GM18907 (cell line): ENCODE results near the gene PERCC1.
A peak's percentile ranks its signal among the peaks of the same experiment; 100 is the strongest.

ENCODE experiments used
- ATAC-seq: cut with Tn5 transposase; IDR thresholded peaks from one replicate; pipeline ENCODE4 v1.9.1; 2021; ENCODE audit warnings: mild to moderate bottlenecking, moderate library complexity; ENCODE audit not compliant: unreplicated experiment

The PERCC1 gene

DNA sequence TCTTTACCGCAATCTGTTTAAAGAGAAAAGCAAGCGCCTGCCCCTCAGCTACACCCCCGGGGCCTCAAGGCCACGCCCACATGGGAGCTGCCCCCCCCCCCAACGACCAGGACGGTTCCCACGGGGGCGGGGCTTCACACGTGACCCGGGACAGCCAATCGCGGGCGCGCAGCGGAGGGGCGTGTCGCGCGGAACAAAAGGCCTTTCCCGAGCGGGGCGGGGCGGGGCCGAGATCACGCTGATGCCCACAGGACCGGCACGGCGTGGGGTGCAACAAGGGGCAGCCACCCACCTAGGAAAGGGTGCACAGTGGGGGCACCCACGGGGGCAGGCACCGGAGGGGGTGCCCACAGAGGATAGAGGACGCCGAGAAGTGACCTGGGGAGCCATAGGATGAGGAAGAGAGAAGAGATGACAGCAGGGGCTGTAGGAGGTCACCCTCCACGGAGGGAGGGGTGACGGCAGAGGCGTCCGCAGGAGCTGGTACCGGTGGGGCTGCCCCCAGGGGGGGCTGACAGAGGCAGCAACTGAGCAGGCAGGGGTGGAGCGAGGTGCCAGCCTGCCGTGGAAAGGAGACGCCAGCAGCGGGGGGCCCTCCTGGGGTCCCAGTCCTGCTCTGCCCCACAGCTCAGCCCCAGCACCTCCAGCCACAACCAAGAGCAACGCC lies 22.6 kb upstream of the PERCC1 start:
- peak; percentile 70 for ATAC-seq

GRCh38 chr16:1412847-1413246 lies 18.0 kb upstream of the PERCC1 start:
- no peak for ATAC-seq

GRCh38 chr16:1413684-1414531 lies 17.0 kb upstream of the PERCC1 start:
- ATAC-seq = peak; percentile 49

- peak; percentile 38 for ATAC-seq
Observed at GRCh38 chr16:1414532-1415260, 16.2 kb upstream of the PERCC1 start, which contains the start of gene UNKL. TSS of gene UNKL (minus strand) at chr16:1414704. CDS start at chr16:1414691, 13 bp downstream.

GRCh38 chr16:1416521-1416941 lies 14.3 kb upstream of the PERCC1 start:
- no peak for ATAC-seq

DNA sequence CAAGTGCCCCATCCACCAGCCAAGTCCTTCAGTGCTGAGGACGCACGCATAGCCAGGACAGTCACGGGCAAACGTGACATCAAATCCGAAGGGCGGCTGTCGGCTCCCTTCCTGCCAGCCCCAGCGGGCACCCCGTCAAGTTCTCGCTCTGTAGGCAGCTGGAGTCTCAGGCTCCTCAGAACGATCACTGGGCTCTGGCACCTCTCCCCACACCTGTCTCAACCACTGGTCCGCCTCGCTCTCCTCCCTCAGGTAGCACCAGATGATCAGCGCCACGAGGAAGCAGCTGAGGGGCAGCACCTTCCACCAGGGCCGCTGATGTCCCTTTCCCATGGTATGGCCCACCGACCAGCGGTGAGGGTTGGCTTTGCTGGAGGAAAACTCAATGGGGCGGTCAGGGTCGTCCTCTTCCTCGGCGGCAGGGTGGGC lies 10.8 kb upstream of the PERCC1 start:
- peak; percentile 23 for ATAC-seq

GRCh38 chr16:1422076-1422475 lies 8.8 kb upstream of the PERCC1 start:
- no peak for ATAC-seq

GRCh38 chr16:1424028-1424427 lies 6.8 kb upstream of the PERCC1 start:
- no peak for ATAC-seq

- ATAC-seq = no peak
Observed at GRCh38 chr16:1425616-1426370, 5.1 kb upstream of the PERCC1 start.

DNA sequence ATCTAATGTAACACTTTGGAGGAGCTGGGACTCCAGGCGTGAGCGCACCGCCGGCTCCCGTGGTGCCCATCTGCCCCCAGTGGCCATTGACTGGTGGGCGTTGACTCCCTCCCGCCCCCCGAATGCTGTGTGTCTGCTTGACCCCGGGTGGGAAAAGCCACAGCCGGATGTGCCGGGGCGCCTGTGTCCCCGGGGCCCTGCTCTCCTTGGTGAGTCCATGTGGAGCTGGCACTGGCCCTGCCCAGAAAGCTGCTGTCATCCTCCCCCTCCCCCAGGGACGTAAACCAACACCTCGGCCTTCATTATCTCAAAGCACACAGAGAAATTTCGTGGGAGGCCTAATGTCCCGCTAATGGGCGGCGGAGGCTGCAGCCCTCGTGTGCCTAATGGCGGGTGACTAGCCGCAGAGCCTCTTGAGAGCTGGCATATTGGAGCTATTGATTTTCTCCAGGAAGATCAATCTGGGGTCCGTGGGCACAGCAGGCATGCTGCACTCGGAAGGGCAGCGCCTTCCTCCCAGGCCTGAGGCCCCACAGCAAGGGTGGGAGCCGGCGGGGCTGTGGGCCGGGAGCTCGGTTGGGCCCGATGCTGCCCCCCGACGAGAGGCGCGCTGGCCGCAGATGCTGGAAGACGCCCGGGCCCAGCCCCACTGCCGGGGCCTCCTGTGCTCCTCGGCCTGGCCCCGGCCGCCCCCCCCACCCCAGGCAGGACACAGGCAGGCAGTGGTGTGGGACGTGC lies 4.0 kb upstream of the PERCC1 start:
- ATAC-seq = no peak

GRCh38 chr16:1427473-1428461 lies 3.1 kb upstream of the PERCC1 start:
- no peak for ATAC-seq

DNA sequence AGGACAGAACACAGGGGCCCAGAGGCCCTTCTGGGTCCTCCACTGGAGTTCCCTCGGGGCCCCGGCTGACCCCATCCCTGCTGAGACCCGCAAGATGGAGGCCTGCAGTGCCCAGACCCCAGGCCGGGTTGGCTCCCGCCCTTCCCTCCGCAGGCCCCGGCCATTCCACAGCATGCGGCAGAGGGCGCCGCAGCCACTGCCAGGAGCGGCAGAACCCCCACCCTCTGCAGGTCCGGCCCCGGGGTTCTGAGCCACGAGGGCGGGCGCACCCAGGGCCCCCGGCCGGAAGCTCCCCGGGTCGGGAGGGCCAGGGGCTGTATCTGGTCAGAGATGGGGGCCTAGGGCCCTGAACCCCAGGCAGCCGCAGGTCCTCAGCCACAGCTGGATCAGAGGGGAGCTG lies 2.4 kb upstream of the PERCC1 start:
- ATAC-seq = no peak

- ATAC-seq = no peak
Observed at GRCh38 chr16:1429012-1429411, 1.9 kb upstream of the PERCC1 start.

- ATAC-seq = no peak
Observed at GRCh38 chr16:1429631-1430030, 1.2 kb upstream of the PERCC1 start.

GRCh38 chr16:1430214-1430758 lies 592 bp upstream of the PERCC1 start:
- ATAC-seq = no peak

DNA sequence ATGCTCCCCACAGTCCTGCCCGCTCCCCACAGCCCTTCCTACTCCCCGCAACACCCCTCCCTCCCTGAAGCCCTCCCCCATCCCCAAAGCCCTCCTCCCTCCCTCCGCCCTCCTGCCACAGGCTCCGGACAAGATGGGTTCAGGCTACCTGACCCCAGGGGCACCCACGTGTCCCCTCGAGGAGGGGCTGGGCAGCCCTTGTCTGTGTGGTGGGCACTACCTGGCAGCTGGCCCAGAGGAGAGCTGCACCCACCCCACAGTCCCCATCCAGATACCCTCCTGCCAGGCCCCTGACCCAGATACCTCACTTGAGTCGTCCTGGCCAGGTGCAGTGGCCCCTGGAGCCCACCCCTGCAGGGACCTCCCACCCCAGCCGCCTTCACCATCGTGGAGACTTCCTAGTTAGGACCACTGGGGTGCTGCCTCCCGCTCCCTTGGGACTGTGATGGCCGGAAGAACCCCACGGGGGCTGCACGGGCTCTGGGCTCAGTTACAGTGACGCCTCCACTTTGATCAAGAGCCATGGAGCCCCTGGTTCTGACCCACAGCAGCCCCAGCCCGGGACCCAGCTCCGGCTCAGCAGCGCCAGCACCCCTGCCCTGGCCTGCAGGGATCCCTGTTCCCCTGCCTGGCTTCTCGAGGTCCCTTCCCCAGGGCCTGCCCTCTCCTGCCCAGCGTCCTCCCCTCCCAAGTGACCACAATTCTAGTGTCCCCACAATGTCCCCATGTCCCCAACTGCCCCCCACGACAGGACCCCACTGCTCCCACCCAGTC lies 806 bp downstream of the PERCC1 start:
- ATAC-seq = no peak

DNA sequence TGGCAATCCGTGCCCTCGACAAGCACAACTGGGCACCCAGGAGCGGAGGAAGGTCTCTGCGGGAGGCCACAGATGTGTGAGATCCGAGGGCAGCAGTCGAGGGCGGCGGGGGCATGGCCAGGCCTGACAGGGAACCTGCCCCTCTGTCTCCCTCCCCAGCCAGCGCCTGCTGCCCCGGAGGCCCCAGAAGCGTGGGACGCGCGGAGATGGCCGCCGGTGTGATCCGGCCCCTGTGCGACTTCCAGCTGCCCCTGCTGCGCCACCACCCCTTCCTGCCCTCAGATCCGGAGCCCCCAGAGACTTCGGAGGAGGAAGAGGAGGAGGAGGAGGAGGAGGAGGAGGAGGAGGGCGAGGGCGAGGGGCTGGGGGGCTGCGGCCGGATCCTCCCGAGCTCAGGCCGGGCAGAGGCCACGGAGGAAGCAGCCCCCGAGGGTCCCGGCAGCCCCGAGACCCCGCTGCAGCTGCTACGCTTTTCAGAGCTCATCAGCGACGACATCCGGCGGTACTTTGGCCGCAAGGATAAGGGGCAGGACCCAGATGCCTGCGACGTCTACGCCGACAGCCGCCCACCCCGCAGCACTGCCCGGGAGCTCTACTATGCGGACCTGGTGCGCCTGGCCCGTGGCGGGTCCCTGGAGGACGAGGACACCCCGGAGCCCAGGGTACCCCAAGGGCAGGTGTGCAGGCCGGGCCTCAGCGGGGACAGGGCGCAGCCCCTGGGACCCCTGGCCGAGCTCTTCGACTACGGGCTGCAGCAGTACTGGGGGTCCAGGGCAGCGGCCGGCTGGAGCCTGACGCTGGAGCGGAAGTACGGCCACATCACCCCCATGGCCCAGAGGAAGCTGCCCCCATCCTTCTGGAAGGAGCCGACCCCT lies 1.7 kb downstream of the PERCC1 start:
- ATAC-seq = no peak
